ENCODE measurements around the gene PRXL2B.

- TF ChIP-seq TAF1 (IDR thresholded peaks at IDR 0.05; ENCODE audit: borderline replicate concordance, low read depth, low read length) = no peak
- TF ChIP-seq POLR2A (IDR thresholded peaks at IDR 0.05; ENCODE audit: low read depth, low read length) = no peak
These were observed 48.9 kb downstream of the PRXL2B start for GRCh38 chr1:2635361-2636010.
